GM12878 (cell line): ENCODE measurements around the gene KIRREL3.

Experiments
- CEBPB ChIP-seq, 2 experiments: fragments of 150-350 bp in 1 of 2; IDR thresholded peaks; 2 replicates each; pipeline ENCODE4 v1.6.1; 2012 to 2014; ENCODE audit warnings: low read depth in 2 of 2, low read length in 2 of 2, borderline replicate concordance in 1 of 2, inconsistent platforms in 1 of 2
- EZH2 ChIP-seq: IDR thresholded peaks from 2 replicates; pipeline ENCODE4 v1.6.1; 2012; ENCODE audit warnings: low read depth, mild to moderate bottlenecking, control low read depth, inconsistent platforms, low read length, borderline replicate concordance; ENCODE audit not compliant: control insufficient read depth
- REST ChIP-seq: IDR thresholded peaks from 2 replicates; pipeline ENCODE4 v1.6.1; 2012; ENCODE audit warnings: mild to moderate bottlenecking, low read depth, low read length
- RFX5 ChIP-seq: IDR thresholded peaks from 2 replicates; pipeline ENCODE4 v1.6.1; 2011; ENCODE audit warnings: low read depth, low read length, improper control_type of control experiment
- USF2 ChIP-seq: IDR thresholded peaks from 2 replicates; pipeline ENCODE4 v1.6.1; 2011; ENCODE audit warnings: low read depth, low read length, improper control_type of control experiment, borderline replicate concordance
- TF ChIP-seq, protein P1 (sequence below), 3 experiments: IDR thresholded peaks in 2 of 3; conservative IDR thresholded peaks in 1 of 3; 2 replicates each; pipeline ENCODE4 v1.5.1; 2011; ENCODE audit warnings: low read depth in 3 of 3, low read length in 3 of 3, mild to moderate bottlenecking in 3 of 3, control low read depth in 2 of 3, moderate library complexity in 2 of 3, inconsistent platforms in 1 of 3, mixed read lengths in 1 of 3; ENCODE audit not compliant: control insufficient read depth in 2 of 3, insufficient read depth in 1 of 3; ENCODE audit errors: extremely low read depth in 1 of 3

DNA sequence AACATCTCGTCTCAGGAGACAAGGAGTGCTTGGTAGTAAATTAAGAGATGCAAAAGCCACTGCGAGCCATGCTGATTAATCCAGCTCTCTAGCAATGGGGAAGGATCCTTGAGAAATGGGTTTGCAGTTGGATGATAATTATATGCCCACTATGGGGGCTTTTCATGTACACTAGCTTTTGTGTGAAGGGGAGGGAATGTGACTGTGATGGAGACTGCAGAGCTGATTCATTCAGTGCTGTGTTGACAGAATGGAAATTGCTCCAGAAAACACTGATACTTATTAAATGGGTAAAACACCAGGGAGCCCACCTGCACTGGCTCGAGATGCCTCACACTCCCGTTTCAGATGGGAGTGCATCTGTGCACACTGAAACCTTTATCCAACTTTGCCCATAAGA, 37.0 kb upstream of the KIRREL3 start:
- TF ChIP-seq, protein P1, sequence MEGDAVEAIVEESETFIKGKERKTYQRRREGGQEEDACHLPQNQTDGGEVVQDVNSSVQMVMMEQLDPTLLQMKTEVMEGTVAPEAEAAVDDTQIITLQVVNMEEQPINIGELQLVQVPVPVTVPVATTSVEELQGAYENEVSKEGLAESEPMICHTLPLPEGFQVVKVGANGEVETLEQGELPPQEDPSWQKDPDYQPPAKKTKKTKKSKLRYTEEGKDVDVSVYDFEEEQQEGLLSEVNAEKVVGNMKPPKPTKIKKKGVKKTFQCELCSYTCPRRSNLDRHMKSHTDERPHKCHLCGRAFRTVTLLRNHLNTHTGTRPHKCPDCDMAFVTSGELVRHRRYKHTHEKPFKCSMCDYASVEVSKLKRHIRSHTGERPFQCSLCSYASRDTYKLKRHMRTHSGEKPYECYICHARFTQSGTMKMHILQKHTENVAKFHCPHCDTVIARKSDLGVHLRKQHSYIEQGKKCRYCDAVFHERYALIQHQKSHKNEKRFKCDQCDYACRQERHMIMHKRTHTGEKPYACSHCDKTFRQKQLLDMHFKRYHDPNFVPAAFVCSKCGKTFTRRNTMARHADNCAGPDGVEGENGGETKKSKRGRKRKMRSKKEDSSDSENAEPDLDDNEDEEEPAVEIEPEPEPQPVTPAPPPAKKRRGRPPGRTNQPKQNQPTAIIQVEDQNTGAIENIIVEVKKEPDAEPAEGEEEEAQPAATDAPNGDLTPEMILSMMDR (IDR thresholded peaks at IDR 0.05 in 2 of 3, conservative IDR thresholded peaks at IDR 0.05 in 1 of 3; ENCODE audit: control insufficient read depth in 2 of 3, extremely low read depth in 1 of 3, insufficient read depth in 1 of 3, low read depth in 3 of 3, low read length in 3 of 3): no peak
- TF ChIP-seq CEBPB (IDR thresholded peaks at IDR 0.05; ENCODE audit: borderline replicate concordance in 1 of 2, low read depth in 2 of 2, low read length in 2 of 2): no peak
- TF ChIP-seq EZH2: no peak
- no peak for TF ChIP-seq USF2
- TF ChIP-seq RFX5: no peak
- no peak for TF ChIP-seq REST
